ENCODE data around the gene PTGR3. TPM values are rescaled to one million over a fixed set of nuclear protein-coding genes. Genes with fewer than 3 reads are reported as not detected.

The PTGR3 gene
- total RNA-seq, 2 donors from 2014 or later: 25.6 to 32.2 TPM

- intact Hi-C loops (cut with DNase I): no loop called here
- Histone ChIP-seq H3K4me1 (replicated peaks) (no peaks in the 10 kb centered on the region), H3K27me3 (replicated peaks; ENCODE audit: insufficient read depth) (no peaks in the 10 kb centered on the region), H3K36me3 (no peaks in the 10 kb centered on the region), H3K9me3 (no peaks in the 10 kb centered on the region), H3K27ac (peak overlapping the region in 1 of 2 donors; percentile 19), H3K4me3 (peak overlapping the region in 1 of 2 donors; percentile 10)
- WGBS: 55% methylated on average over 33 of the region's 33 CpGs
- peak; percentile 17 for DNase-seq (ENCODE audit: low spot score)
- no peak for TF ChIP-seq POLR2A (IDR thresholded peaks at IDR 0.05)
- TF ChIP-seq POLR2AphosphoS5 (IDR thresholded peaks at IDR 0.05): no peak
These were observed 41.0 kb downstream of the PTGR3 start for GRCh38 chr18:75167759-75168618.

DNA sequence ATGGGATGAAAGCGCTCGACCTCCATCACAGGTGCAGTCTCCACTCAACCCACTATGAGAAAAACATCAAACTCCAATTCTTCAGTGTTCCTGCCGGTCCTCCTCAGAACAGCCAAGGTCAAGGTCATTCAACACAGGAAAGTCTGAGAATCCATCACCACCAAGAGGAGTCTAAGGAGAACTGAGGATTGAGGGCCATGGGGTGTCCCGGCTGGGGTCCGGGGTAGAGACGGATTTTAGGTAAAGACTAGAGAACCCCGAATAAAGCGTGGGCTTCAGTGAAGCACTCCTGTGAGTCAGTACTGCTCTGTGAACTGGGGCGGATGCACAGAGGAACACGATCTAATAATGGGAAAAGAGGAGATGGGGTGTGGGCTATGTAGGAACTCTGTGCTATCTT is 41.8 kb downstream of the PTGR3 start:
- TF ChIP-seq, protein P1, sequence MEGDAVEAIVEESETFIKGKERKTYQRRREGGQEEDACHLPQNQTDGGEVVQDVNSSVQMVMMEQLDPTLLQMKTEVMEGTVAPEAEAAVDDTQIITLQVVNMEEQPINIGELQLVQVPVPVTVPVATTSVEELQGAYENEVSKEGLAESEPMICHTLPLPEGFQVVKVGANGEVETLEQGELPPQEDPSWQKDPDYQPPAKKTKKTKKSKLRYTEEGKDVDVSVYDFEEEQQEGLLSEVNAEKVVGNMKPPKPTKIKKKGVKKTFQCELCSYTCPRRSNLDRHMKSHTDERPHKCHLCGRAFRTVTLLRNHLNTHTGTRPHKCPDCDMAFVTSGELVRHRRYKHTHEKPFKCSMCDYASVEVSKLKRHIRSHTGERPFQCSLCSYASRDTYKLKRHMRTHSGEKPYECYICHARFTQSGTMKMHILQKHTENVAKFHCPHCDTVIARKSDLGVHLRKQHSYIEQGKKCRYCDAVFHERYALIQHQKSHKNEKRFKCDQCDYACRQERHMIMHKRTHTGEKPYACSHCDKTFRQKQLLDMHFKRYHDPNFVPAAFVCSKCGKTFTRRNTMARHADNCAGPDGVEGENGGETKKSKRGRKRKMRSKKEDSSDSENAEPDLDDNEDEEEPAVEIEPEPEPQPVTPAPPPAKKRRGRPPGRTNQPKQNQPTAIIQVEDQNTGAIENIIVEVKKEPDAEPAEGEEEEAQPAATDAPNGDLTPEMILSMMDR (IDR thresholded peaks at IDR 0.05): no peak
- TF ChIP-seq POLR2A (IDR thresholded peaks at IDR 0.05) (no peak), POLR2AphosphoS5 (IDR thresholded peaks at IDR 0.05) (no peak)
- 91% methylated on average over 10 of the region's 10 CpGs for whole genome bisulfite sequencing
- Histone ChIP-seq H3K4me1 (replicated peaks) (no peaks in the 10 kb centered on the region), H3K9me3 (no peaks in the 10 kb centered on the region), H3K4me3 (no peak overlapping the region), H3K27me3 (replicated peaks; ENCODE audit: insufficient read depth) (no peaks in the 10 kb centered on the region), H3K36me3 (no peaks in the 10 kb centered on the region), H3K27ac (no peak overlapping the region)
- DNase-seq (ENCODE audit: low spot score): no peak
- intact Hi-C loops (cut with DNase I): no loop called here

GRCh38 chr18:75165926-75166325 is 43.0 kb downstream of the PTGR3 start:
- H3K27me3 ChIP-seq (replicated peaks; ENCODE audit: insufficient read depth): no peaks in the 10 kb centered on the region
- TF ChIP-seq POLR2AphosphoS5 (IDR thresholded peaks at IDR 0.05): no peak
- TF ChIP-seq, protein P1 (IDR thresholded peaks at IDR 0.05): no peak
- no peak for TF ChIP-seq POLR2A (IDR thresholded peaks at IDR 0.05)
- H3K9me3 ChIP-seq: no peaks in the 10 kb centered on the region
- H3K4me3 ChIP-seq: no peak overlapping the region
- H3K36me3 ChIP-seq: no peaks in the 10 kb centered on the region
- intact Hi-C loops (cut with DNase I): no loop called here
- DNase-seq (ENCODE audit: low spot score): no peak
- H3K27ac ChIP-seq: no peak overlapping the region
- WGBS: 95% methylated on average over 8 of the region's 8 CpGs
- H3K4me1 ChIP-seq (replicated peaks): no peaks in the 10 kb centered on the region

GRCh38 chr18:75164479-75164878 is 44.5 kb downstream of the PTGR3 start:
- Histone ChIP-seq H3K4me3 (no peak overlapping the region), H3K4me1 (replicated peaks) (no peaks in the 10 kb centered on the region), H3K9me3 (no peaks in the 10 kb centered on the region), H3K27ac (no peak overlapping the region), H3K36me3 (no peaks in the 10 kb centered on the region), H3K27me3 (replicated peaks; ENCODE audit: insufficient read depth) (no peaks in the 10 kb centered on the region)
- intact Hi-C loops (cut with DNase I): no loop called here
- WGBS: 95% methylated on average over 3 of the region's 3 CpGs
- TF ChIP-seq POLR2AphosphoS5 (IDR thresholded peaks at IDR 0.05): no peak
- TF ChIP-seq POLR2A (IDR thresholded peaks at IDR 0.05): no peak
- TF ChIP-seq, protein P1 (IDR thresholded peaks at IDR 0.05): no peak
- DNase-seq (ENCODE audit: low spot score): no peak

DNA sequence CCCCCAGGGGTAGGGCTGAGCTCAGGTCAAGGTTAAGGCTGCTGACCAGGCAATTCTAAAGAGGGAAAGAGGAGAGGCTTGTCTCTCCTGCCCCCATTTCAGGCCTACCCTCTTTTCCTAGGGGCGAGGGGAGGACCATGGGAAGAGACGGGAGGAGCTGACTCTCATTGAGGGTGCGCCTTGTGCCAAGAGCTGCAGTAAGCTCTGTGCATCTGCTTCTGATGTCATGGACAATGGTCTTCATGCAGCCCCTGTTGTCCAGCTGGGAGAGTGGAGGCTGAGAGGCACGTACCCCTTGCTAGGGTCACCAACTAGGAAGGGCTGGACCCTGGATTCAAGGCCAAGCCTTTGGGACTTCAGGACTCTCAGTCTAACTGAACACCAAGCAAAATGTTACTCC is 45.2 kb downstream of the PTGR3 start:
- intact Hi-C loops (cut with DNase I): no loop called here
- Histone ChIP-seq H3K4me3 (no peak overlapping the region), H3K27ac (no peak overlapping the region), H3K36me3 (no peaks in the 10 kb centered on the region), H3K9me3 (no peaks in the 10 kb centered on the region), H3K27me3 (replicated peaks; ENCODE audit: insufficient read depth) (no peaks in the 10 kb centered on the region), H3K4me1 (replicated peaks) (no peaks in the 10 kb centered on the region)
- 97% methylated on average over 4 of the region's 4 CpGs for WGBS
- no peak for DNase-seq (ENCODE audit: low spot score)
- no peak for TF ChIP-seq POLR2A (IDR thresholded peaks at IDR 0.05)
- TF ChIP-seq, protein P1 (IDR thresholded peaks at IDR 0.05): no peak
- no peak for TF ChIP-seq POLR2AphosphoS5 (IDR thresholded peaks at IDR 0.05)
